Measurements from ENCODE around the gene NOP10. TPM values are rescaled to one million over a fixed set of nuclear protein-coding genes. Genes with fewer than 3 reads are reported as not detected.

The NOP10 gene
- total and polyA plus RNA-seq, 2 of the 8 experiments (the other 6 are each of a cell fraction or from before 2014, with no cell fraction given), result 285 to 981 TPM

DNA sequence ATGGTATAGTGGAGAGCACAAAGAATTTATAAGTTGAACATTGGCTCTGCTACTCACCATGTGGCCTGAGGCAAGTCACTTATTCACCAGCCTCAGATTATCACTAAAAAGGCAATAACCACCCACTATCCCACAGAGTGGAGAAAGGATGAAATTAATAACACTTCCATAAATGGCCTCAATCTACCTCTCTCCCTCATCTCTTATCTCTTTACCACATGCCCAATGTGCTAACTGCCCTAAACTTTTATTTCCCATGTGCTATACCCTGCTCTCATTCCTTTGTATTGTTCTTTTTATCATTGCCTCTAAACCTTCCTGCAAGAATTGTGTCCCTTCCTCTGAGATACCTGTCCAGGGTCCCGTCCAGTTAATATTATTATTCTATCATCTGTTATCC, 31.4 kb downstream of the NOP10 start:
- H3K23me2 ChIP-seq (ENCODE audit: low read depth, low read length), result no peaks in the 10 kb centered on the region
- no peaks in the 10 kb centered on the region for H3K36me3 ChIP-seq (ENCODE audit: control insufficient read depth in 2 of 4, insufficient read depth in 4 of 4, low read length in 3 of 4)
- POLR2A ChIA-PET (ENCODE audit: partially characterized antibody), result no interaction called here
- no peak overlapping the region for H2AFZ ChIP-seq (ENCODE audit: low read length)
- WGBS, 2 experiments (ENCODE audit: extremely low coverage in 1 of 2, insufficient coverage in 1 of 2, insufficient read length in 1 of 2, insufficient replicate concordance in 2 of 2, low coverage in 1 of 2, low lambda C conversion rate in 2 of 2, missing lambda C conversion rate in 1 of 2), result 79% methylated on average over 1 of the region's 1 CpG; no CpG with 5 or more reads in 1 of the 2 experiments
- no peaks in the 10 kb centered on the region for H3K79me2 ChIP-seq (ENCODE audit: control insufficient read depth in 1 of 2, insufficient read depth in 2 of 2, low read length in 2 of 2)
- no peaks in the 10 kb centered on the region for H3K27me3 ChIP-seq (replicated peaks in 1 of 4; ENCODE audit: control insufficient read depth in 3 of 4, extremely low read depth in 1 of 4, insufficient read depth in 3 of 4, low read length in 3 of 4)
- DNase-seq (ENCODE audit: low read depth in 1 of 2, low spot score in 2 of 2) (no peak), FAIRE-seq (no peak)
- H3K79me1 ChIP-seq (ENCODE audit: low read depth, low read length), result no peaks in the 10 kb centered on the region
- H2BK20ac ChIP-seq (ENCODE audit: low read length), result no peak overlapping the region
- no peak overlapping the region for H4K8ac ChIP-seq (ENCODE audit: extremely low read depth, insufficient read depth, low read length)
- H3K23ac ChIP-seq (ENCODE audit: insufficient read length), result no peak overlapping the region
- TF ChIP-seq GABPA (IDR thresholded peaks at IDR 0.05; ENCODE audit: borderline replicate concordance, insufficient read depth, low read length) (no peak), PHF8 (conservative IDR thresholded peaks at IDR 0.05; ENCODE audit: low read depth, low read length) (no peak), POLR2A (IDR thresholded peaks at IDR 0.05; ENCODE audit: control extremely low read depth in 1 of 2, low read depth in 2 of 2, low read length in 2 of 2) (no peak), CBX8 (IDR thresholded peaks at IDR 0.05; ENCODE audit: borderline replicate concordance, low read depth, low read length) (no peak), KDM4A (IDR thresholded peaks at IDR 0.05; ENCODE audit: low read depth, low read length, severe bottlenecking) (no peak)
- no peak overlapping the region for H2BK15ac ChIP-seq (ENCODE audit: low read length)
- H4K5ac ChIP-seq (ENCODE audit: insufficient read length, low read depth, low read length), result no peak overlapping the region
- no peaks in the 10 kb centered on the region for H4K20me1 ChIP-seq (replicated peaks in 1 of 2; ENCODE audit: control insufficient read depth in 1 of 2, insufficient read depth in 2 of 2, low read length in 2 of 2)
- H2AK5ac ChIP-seq (ENCODE audit: low read depth, low read length), result no peak overlapping the region
- no peak overlapping the region for H3K27ac ChIP-seq (ENCODE audit: low read depth, low read length)
- no peak overlapping the region for H3K18ac ChIP-seq (ENCODE audit: extremely low read depth, low read length)
- no peak overlapping the region for H2BK120ac ChIP-seq (replicated peaks; ENCODE audit: low read depth, low read length)
- H3K9me3 ChIP-seq (ENCODE audit: insufficient read depth in 2 of 2, low read depth in 1 of 2, low read length in 1 of 2), result no peaks in the 10 kb centered on the region
- H3K4me3 ChIP-seq (ENCODE audit: extremely low read depth in 1 of 4, insufficient read depth in 2 of 4, low read depth in 3 of 4, low read length in 4 of 4), result no peak overlapping the region
- H3K4me1 ChIP-seq (replicated peaks in 1 of 4; ENCODE audit: control insufficient read depth in 3 of 4, insufficient read depth in 4 of 4, low read length in 3 of 4), result no peaks in the 10 kb centered on the region
- no peak overlapping the region for H3K4ac ChIP-seq (replicated peaks; ENCODE audit: insufficient read length, low read depth, low read length)
- no peak overlapping the region for H2BK12ac ChIP-seq (ENCODE audit: low read depth, low read length)
- H3K14ac ChIP-seq (ENCODE audit: insufficient read length), result no peak overlapping the region
- no peak overlapping the region for H3K9ac ChIP-seq (replicated peaks in 1 of 4; ENCODE audit: extremely low read depth in 1 of 4, low read depth in 3 of 4, low read length in 3 of 4)
- H4K91ac ChIP-seq (replicated peaks; ENCODE audit: insufficient read length, low read length), result no peak overlapping the region
- CTCF ChIA-PET (ENCODE audit: partially characterized antibody), result no interaction called here
- H2BK5ac ChIP-seq (ENCODE audit: low read depth, low read length), result no peak overlapping the region
- H3K4me2 ChIP-seq (ENCODE audit: insufficient read depth in 1 of 2, low read depth in 2 of 2, low read length in 2 of 2), result no peak overlapping the region
- no peak overlapping the region for H3K56ac ChIP-seq (replicated peaks; ENCODE audit: insufficient read length, low read depth, low read length)

Measured in H1 (cell line).